ENCODE results near the gene TBC1D7.

Gene TBC1D7

GRCh38 chr6:13283331-13283730, 45.0 kb downstream of the TBC1D7 start:
- CTCF ChIA-PET: interaction anchor here (0.7 kb wide), 1 partner anchor 49 kb away, joined by 3 read pairs; no protein-coding TSS in a partner anchor
- no peak overlapping the region for H3K4me3 ChIP-seq (ENCODE audit: low read depth, low read length)
- no peak for DNase-seq (ENCODE audit: low read depth, low spot score)
- no peak for TF ChIP-seq CTCF (IDR thresholded peaks at IDR 0.05; ENCODE audit: insufficient read depth, low read length, missing control alignments)
- POLR2A ChIA-PET: no interaction called here

- ChIA-PET POLR2A (no interaction called here), CTCF (interaction anchor here (0.7 kb wide), 1 partner anchor 50 kb away, joined by 3 read pairs; no protein-coding TSS in a partner anchor)
- no peak for TF ChIP-seq CTCF (IDR thresholded peaks at IDR 0.05; ENCODE audit: insufficient read depth, low read length, missing control alignments)
- DNase-seq (ENCODE audit: low read depth, low spot score): no peak
- no peak overlapping the region for H3K4me3 ChIP-seq (ENCODE audit: low read depth, low read length)
Observed at GRCh38 chr6:13282393-13283069, 45.8 kb downstream of the TBC1D7 start.

GRCh38 chr6:13281686-13282085, 46.7 kb downstream of the TBC1D7 start:
- DNase-seq (ENCODE audit: low read depth, low spot score): no peak
- ChIA-PET CTCF (no interaction called here), POLR2A (no interaction called here)
- H3K4me3 ChIP-seq (ENCODE audit: low read depth, low read length): no peak overlapping the region
- TF ChIP-seq CTCF (IDR thresholded peaks at IDR 0.05; ENCODE audit: insufficient read depth, low read length, missing control alignments): no peak

- no peak for TF ChIP-seq CTCF (IDR thresholded peaks at IDR 0.05; ENCODE audit: insufficient read depth, low read length, missing control alignments)
- CTCF ChIA-PET: interaction anchor here (1.9 kb wide), 1 partner anchor 10 kb away, joined by 6 read pairs; no protein-coding TSS in a partner anchor
- no peak overlapping the region for H3K4me3 ChIP-seq (ENCODE audit: low read depth, low read length)
- no peak for DNase-seq (ENCODE audit: low read depth, low spot score)
- POLR2A ChIA-PET: no interaction called here
Observed at GRCh38 chr6:13280254-13280653, 48.1 kb downstream of the TBC1D7 start.

GRCh38 chr6:13278991-13279390, 49.3 kb downstream of the TBC1D7 start:
- H3K4me3 ChIP-seq (ENCODE audit: low read depth, low read length): no peak overlapping the region
- ChIA-PET CTCF (interaction anchor here (1.9 kb wide), 1 partner anchor 9 kb away, joined by 6 read pairs; no protein-coding TSS in a partner anchor), POLR2A (interaction anchor here (0.9 kb wide), 1 partner anchor 49 kb away, joined by 3 read pairs; the partner anchor contains the start of gene TBC1D7)
- TF ChIP-seq CTCF (IDR thresholded peaks at IDR 0.05; ENCODE audit: insufficient read depth, low read length, missing control alignments): no peak
- peak; percentile 63 for DNase-seq (ENCODE audit: low read depth, low spot score)

GRCh38 chr6:13278164-13278563, 50.2 kb downstream of the TBC1D7 start:
- DNase-seq (ENCODE audit: low read depth, low spot score): no peak

More at GRCh38 chr6:13278164-13278563, 50.2 kb downstream of the TBC1D7 start:
- no peak for TF ChIP-seq CTCF (IDR thresholded peaks at IDR 0.05; ENCODE audit: insufficient read depth, low read length, missing control alignments)
- POLR2A ChIA-PET: no interaction called here
- CTCF ChIA-PET: interaction anchor here (1.9 kb wide), 1 partner anchor 8 kb away, joined by 6 read pairs; no protein-coding TSS in a partner anchor
- H3K4me3 ChIP-seq (ENCODE audit: low read depth, low read length): no peak overlapping the region

All from AG04449 (cell line).